Stimulated activated CD8-positive, alpha-beta memory T cell treated with anti-CD3 and anti-CD28 coated beads, Interleukin-12 subunit alpha, Interleukin-12 subunit beta, amount 100 ng/mL, for 24 hours (primary cell): ENCODE results near the gene STX4.
A peak's percentile ranks its signal among the peaks of the same experiment; 100 is the strongest.

Experiments
- DNase-seq: peaks from one replicate; pipeline ENCODE4 v3.0.0-alpha.2; 2020; ENCODE audit errors: extremely low read depth

STX4 gene

GRCh38 chr16:31020536-31020935, 12.8 kb upstream of the STX4 start:
- no peak for DNase-seq

DNA sequence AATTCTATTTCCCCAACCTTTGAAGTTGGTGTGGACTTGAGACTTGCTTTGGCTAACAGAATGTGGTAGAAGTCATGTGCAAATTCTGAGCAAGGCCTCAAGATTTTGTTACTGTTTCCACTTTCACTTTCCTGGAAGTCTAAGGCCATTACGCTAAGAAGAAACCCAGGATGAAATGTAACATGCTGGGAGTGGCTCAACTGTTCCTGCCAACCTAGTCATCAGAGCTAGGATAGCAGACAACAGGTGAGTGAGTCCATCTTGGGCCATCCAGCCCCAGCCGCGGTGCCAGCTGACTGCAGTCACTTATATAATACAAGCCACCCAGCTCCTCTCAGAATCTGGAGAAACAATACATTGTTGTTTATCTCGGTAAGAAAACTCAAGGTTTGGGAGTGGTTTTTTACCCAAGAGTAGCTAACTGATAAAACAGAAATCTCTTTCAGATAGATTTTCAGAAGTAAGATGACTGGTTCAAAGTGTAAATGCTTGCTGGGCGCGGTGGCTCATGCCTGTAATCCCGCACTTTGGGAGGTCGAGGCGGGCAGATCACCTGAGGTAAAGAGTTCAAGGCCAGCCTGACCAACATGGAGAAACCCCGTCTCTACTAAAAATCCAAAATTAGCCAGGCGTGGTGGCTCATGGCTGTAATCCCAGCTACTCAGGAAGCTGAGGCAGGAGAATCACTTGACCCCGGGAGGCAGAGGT, 10.7 kb upstream of the STX4 start:
- no peak for DNase-seq

- no peak for DNase-seq
Measured at GRCh38 chr16:31023252-31023602, 10.1 kb upstream of the STX4 start.

DNA sequence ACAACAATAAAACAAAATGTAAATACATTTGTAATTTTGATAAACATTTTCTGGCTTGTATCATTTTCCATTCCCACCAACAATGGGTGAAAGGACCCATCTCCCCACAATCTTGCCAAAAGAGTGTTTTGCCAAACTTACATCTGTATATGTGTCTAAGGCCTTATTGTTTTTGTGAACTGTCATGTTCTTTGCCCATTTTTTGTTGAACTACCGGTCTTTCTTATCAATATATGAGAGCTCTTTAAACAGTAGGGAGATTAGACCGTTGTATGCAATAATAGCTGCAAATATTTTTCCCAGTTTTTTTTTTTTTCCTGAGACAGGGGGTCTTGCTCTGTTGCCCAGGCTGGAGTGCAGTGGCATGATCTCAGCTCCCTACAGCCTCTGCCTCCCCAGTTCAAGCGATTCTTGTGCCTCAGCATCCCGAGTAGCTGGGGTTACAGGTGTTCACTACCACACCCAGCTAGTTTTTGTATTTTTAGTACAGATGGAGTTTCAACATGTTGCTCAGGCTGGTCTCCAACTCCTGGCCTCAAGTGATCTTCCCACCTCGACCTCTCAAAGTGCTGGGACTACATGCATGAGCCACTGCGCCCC, 9.6 kb upstream of the STX4 start:
- DNase-seq: no peak

DNA sequence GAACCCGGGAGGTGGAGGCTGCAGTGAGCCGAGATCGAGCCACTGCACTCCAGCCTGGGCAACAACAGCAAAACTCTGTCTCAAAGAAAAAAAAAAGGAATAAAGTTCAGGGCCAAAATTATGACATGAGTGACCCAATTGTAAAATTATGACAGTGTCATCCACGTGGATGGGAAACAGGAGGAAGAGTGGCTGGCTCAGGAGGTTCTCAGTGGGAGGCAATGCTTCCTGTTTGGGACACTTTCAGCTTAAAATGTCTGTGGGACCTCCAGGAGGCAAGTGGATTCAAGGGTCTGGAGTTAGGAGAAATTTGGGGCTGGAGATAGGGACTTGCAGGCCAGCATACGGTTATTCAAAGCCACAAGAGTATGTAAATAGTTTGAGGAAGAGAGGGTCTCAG, 8.0 kb upstream of the STX4 start:
- no peak for DNase-seq

DNA sequence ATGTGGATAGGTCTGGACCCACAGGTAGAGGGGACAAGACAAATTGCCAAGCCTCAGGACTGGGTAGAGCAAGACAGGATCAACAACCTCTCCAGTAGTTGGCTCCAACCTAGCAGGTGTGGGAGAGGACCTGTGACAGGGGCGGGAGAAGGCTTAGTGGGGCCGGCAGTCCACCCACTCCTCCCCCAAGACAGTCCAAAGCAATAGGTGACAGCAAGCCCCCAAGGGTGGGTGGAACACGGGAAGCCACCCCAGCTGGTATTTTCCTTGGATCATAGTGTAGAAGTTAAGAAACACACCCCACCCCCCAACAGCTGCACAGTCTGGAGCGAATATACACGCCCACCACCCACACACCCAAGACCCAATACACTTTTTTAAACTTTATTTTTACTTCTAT, 4.1 kb upstream of the STX4 start:
- DNase-seq: no peak

GRCh38 chr16:31031276-31031675, 2.1 kb upstream of the STX4 start:
- no peak for DNase-seq

DNA sequence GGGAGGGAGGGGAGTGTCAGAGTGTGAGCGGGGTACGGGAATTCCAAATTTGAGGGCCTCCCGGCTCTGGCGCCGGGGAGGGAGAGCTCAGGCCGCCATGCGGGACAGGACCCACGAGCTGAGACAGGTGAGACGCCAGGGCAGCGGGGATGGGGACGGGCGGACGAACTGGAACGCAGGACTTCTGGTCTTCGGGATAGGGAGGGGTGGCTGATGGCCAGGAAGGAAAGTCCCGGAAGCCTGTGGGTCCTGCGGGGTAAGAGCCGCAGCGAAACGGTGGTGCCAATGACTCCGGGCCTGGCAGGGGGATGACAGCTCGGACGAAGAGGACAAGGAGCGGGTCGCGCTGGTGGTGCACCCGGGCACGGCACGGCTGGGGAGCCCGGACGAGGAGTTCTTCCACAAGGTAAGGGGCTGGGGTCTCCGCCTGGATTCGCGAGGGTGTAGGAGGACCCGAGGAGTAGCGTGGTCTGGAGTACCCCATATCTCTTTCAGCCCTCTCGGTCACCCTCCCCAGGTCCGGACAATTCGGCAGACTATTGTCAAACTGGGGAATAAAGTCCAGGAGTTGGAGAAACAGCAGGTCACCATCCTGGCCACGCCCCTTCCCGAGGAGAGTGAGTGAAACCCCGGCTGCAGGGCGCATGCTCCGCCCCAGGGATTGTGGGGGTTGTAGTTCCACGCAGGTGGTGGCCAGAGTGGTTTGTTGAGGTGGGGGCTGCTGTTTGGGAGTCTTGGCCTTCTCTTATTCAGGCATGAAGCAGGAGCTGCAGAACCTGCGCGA, 543 bp downstream of the STX4 start:
- DNase-seq: peak; percentile 81

DNA sequence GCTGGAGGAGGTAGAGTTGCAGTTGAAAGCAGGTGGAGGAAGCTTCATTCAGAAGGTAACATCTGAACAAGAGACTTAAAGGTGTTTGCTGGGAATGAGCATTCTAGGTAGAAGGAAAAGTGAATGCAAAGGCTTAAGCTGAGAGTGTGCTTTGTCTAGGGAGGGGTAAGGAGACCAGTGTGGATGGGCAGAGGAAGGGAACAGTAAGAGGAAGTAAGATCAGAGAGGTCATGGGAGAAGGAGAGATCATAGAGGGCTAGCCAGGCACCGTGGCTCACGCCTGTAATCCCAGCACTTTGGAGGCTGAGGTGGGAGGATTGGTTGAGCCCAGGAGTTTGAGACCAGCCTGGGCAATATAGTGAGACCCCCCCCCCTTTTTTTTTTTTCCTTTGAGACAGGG, 3.3 kb downstream of the STX4 start:
- DNase-seq: no peak

GRCh38 chr16:31038993-31039392, 5.6 kb downstream of the STX4 start:
- DNase-seq: no peak

DNA sequence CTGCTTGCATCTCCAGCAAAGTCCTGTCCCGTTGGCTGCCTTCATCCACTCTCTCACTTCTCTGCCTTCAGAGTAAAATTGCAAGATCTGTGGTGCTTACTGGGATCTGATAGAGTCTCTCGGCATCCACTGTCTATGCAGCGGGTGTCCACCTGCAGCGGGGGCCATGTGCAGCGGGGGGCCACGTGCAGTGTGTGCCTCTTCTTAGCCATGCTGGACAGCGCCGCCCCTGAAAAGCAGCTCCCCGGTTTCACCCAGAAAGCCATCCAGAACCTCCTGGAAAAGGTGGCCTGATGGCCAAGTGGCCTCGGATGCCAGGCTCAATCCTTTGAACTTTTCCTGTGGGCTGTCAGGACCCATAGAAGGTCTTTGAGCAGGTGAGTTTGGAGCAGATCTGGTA, 9.5 kb downstream of the STX4 start:
- no peak for DNase-seq

GRCh38 chr16:31043352-31043751, 10.0 kb downstream of the STX4 start:
- DNase-seq: no peak

GRCh38 chr16:31043898-31044481, 10.6 kb downstream of the STX4 start:
- no peak for DNase-seq

DNA sequence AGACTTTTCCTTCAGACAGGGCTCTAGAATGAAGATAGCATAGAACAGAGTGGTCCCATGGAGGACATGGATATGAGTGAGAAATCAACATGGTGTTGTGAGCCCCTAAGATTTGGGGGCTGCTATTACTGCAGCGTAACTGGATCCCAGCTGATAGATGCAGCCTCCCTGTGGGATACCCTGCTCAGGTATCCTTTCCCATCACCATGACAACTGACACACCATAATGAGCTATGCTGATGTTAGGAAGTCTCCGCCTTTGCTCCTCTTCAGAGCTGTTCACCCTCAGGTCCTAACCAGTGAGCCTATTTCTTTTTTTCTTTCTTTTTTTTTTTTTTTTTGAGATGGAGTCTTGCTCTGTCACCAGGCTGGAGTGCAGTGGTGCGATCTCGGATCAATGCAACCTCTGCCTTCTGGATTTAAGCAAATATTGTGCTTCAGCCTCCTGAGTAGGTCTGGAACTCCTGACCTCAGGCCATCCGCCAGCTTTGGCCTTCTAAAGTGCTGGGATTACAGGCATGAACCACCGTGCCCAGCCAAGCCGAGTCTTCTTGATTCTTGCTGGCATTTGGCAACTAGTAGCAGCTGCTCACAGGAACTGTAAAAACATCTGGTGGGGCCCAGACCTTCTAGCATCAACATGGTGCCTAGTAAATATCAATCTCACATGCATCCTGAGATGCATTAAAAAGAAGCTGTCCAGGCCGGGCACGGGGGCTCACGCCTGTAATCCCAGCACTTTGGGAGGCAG, 17.1 kb downstream of the STX4 start:
- DNase-seq: no peak

DNA sequence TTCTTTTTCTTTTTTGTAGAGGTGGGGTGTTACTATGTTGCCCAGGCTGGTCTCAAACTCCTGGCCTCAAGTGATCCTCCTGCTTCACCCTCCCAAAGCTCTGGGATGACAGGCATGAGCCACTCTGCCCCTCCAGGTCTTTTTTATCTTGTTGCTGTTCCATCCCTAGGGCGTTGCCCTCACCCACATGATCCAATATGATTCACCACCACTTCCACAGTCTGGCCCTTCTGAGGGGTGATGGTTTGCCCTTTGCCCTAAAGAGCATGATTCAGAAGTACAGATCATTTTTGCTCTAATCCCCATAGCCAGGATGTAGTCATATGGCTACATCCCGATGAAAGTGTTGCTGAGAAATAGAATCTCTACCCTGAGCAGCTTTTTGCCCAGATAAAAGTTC, 18.8 kb downstream of the STX4 start:
- DNase-seq: no peak

- DNase-seq: no peak
Measured at GRCh38 chr16:31055613-31056012, 22.3 kb downstream of the STX4 start.

DNA sequence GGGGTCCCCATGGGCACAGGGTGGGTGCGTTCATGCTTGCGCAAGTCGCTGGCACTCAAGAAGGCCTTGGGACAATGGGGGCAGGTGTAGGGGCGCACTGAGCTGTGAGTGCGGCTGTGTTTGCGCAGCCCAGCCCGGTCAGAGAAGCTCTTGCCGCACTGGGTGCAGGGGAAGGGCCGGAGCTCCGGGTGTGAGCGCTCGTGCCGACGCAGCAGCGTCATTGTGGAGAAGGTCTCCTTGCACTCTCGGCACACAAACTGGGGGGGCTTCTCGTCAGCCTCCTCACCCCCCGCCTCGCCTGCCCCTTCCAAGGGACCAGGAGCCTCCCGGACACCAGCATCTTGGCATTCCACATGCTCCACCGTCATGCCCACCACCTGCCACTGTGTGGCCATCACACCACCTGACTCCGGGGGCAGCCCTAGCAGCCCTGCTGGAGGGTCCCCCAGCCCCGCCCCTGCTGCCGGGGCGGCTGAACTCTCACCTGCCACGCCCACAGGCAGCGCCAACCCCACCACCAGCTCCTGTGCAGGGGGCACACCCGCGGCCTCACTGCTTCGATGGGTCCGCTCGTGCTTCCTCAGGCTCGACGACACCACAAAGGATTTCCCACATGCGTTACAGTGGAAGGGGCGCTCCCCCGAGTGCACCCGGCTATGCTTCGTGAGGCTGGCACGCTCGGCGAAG, 27.9 kb downstream of the STX4 start:
- no peak for DNase-seq

GRCh38 chr16:31061813-31062440, 28.6 kb downstream of the STX4 start:
- DNase-seq: no peak

- no peak for DNase-seq
Measured at GRCh38 chr16:31063495-31063842, 30.1 kb downstream of the STX4 start.

- no peak for DNase-seq
Measured at GRCh38 chr16:31063843-31064611, 30.7 kb downstream of the STX4 start.
